T-helper 9 cell (primary cell): ENCODE data around the gene FAM53B.
"Not testable (repeated sequence)": the region's sequence is repeated elsewhere in the genome, so short reads cannot be mapped to it uniquely, and the experiment has no call there.

Experiments used
- DNase-seq: peaks from one replicate; pipeline ENCODE4 v3.0.0-alpha.2; 2020
- total RNA-seq, 2 donors: gene quantifications; one replicate each; lab custom pipeline; 2026; lab: John Stamatoyannopoulos, UW

Gene FAM53B, protein sequence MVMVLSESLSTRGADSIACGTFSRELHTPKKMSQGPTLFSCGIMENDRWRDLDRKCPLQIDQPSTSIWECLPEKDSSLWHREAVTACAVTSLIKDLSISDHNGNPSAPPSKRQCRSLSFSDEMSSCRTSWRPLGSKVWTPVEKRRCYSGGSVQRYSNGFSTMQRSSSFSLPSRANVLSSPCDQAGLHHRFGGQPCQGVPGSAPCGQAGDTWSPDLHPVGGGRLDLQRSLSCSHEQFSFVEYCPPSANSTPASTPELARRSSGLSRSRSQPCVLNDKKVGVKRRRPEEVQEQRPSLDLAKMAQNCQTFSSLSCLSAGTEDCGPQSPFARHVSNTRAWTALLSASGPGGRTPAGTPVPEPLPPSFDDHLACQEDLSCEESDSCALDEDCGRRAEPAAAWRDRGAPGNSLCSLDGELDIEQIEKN
- total RNA-seq = 100 to 101 reads per million in 2 donors

DNA sequence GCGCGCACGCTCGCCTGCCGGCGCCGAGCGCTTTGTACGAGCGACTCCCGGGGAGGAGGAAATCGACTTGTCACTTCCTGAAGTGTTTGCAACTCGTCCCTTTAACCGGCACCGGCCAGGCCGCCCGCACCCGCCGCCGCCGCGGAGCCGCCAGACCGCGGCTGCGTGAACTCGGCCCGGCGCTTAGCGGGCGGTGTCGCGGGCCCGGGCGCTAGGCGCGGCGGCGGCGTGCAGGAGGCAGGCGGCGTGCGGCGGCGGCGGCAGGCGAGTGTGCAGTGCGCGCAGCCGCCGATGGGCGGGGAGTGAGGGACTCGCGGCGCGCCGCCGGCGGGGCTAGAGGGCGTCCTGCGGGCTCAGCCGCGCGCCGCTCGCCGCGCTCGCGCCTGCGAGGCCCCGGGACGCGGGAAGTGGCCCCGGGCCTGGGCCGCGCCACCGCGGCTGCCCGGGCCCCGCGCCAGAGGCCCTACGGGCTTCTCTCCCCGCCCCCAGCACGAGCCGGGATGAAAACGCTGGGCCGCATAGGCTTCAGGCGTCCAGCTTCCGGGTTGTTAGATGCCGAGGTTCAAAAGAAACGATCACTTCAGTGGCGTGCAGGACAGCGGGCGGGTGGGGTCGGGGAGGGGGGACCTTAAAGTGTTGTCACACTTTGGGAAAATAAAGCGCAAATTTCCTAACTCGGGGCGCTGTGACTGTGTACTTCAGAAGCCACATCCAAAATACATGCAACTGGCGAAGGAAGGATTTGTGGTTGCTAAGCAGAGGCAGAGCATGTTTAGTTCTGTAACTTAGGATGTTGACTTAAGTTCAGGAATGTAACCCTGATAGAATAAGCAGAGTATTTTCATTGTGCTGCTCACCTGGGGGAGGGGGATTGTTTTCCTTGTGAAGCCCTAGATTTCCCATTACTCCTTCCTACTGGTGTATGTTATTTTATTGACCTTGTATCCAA is at the start of gene FAM53B:
Gene FAM53B, minus strand, starts transcription at position 277 of the 949 bp plus-strand sequence. CDS start 37,665 bp downstream, outside the sequence.
- peak; percentile 73 for DNase-seq

DNA sequence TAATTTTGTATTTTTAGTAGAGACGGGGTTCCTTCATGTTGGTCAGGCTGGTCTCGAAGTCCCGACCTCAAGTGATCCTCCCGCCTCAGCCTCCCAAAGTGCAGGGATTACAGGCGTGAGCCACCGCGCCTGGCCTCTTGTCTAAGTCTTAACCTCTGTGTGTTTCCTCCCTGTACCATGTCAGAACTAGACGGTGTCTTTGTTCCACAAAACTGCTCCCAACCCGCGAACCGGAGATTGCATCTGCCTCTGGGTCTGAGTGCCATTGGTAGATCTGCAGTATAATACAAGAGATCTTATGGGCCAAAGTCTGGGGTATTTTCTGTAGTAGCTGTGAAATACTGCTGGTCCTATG is 48.8 kb upstream of the FAM53B start:
- no peak for DNase-seq

DNA sequence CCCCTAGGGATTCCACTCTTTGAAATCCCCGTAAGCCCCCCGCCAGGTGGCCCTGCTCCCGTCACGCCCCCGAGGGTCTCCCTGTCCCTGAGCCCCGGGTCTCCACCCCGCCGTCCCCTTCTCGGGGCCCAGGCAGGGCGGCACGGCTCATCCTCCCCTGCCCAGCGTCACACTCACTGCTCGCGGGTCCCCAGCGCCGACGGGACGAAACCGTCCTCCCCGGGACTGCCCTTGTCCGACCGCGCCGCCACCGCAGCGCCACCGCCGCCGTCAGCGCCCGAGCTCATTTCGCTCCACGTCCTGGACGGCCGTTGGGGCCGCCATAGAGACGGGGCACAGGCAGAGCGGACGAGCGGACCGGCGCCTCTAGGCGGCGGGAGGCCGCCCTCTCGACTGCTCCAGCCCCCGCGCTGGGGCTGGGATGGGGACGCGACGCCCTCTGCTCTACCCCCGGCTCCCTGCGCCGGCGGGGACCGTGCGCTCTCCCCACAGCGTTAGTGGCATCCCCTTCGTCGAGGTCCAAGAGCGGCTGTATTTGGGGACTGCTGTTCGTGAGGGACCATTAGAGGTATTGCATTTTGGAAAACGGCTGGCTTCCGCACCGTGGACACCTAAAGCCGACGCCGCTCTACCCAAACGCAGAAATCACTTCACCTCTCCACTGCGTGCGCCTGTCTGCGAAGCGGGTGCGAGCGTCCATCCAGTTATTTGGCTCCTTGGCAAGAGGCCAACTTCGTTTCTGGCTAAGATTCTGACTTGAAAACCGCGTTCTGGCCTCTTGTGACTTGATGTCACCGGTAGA is 47.6 kb upstream of the FAM53B start, which contains the start of gene EEF1AKMT2:
Gene EEF1AKMT2, minus strand, starts transcription at position 341 of the 802 bp plus-strand sequence. Its CDS starts 54 bp downstream, at position 287.
- DNase-seq = peak; percentile 71

DNA sequence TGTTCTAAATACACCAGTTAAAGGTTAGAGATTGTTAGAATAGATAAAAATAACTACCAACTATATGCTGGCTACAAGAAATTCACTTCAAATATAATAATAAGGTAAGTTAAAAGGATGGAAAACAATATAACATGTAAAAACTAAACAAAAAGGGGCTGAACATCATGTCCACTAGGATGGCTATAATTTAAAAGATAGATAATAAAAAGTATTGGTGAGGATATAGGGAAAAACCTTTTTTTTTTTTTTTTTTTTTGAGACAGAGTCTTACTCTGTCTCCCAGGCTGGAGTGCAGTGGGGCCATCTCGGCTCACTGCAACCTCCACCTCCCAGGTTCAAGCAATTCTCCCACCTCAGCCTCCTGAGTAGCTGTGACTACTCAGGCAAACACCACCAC is 38.7 kb upstream of the FAM53B start:
- DNase-seq = not testable (repeated sequence)

DNA sequence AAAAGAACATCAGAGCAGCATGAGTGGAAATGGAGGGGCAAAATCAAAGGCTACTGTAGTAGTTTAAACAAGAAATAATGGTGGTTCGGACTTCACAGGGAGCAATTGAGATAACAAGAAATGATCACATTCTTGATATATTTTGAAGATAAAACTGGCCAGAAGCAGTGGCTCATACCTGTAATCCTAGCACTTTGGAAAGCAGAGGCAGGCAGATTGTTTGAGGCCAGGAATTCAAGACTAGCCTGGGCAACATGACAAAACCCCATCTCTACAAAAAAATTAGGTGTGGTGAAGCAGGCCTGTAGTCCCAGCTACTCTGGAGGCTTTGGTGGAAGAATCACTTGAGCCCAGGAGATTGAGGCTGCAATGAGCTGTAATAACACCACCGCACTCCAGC is 24.6 kb upstream of the FAM53B start:
- no peak for DNase-seq

DNA sequence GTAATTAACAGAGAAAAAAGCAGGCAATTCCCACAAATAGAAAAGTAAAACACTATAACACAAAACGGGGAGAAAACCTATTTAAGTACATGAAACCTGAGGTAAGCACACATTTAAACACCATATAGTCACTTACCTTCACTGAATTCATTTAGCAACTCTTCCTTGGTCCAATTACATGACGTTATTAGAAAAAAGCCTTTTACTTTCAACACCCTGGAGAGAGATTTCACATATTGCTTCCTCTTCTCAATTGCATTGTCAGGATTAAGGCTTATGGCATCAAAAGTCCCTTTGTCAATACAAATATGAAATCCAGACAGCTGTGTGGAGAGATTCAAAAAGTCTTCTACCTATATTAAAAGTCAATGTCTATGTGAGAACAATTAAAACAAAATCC is 21.1 kb upstream of the FAM53B start:
- no peak for DNase-seq

DNA sequence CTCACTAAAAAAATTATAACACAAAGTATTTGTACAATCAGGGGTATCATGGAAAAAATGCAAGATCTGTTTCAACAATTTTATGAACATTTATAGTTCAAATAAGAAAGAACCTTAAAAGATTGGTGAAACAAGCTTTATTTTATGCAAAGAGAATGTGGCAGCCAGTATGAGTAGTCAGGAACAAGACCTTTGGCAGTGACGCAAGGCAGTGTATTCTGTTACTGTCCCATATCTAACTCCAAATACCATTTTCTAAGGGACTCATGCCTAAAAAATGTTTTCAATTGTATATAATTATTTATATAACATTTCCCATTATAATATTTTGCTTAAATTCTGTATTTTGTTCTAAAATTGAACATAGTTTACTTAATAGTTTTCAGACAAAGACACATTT is 19.1 kb upstream of the FAM53B start:
- DNase-seq = no peak

DNA sequence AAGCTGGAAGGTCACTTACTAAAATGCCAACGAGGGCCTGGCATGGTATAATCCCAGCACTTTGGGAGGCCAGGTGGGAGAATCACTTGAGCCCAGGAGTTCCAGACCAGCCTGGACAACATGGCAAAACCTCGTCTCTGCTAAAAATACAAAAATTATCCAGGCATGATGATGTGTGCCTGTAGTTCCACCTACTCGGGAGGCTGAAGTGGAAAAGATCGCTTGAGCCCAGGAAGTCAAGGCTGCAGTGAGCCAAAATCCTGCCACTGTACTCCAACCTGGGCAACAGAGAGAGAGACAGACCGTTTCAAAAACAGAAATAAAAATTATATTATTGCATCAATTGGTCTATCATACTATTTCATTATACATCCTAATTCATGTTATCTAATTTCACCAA is 18.1 kb upstream of the FAM53B start:
- no peak for DNase-seq

DNA sequence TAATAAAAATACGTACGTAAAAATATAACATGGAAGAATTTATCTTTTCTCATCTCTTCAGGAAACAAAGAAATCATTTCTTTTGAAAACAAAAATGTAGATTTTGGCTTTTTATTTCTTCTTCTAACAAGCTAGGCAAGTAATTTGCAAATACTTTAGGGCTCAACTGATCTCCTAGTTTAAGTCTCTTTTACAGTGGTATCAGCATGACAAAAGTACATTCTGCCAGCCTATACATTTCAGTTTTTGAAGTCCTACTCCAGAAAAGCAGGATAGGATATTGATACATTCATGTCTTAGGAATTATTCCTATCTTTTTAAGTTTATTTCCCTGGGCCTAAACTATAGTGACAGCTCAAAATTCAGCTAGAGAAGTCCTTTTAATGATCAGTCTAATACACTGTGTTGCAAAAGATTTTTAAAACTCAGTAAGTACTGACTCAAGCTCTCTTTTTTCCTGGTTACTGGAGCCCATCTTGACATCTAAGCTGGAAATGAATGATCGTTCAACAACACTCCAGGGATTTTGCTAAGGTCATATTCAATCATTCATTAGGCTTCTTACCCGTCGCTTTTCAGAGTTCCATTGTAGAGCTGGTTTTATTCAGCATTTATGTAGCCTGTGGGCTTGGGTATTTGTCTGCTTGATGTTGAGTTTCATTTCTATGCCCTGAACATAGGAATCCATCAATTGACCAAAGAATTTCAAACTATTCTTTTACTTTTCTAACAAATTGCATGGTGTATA is 12.2 kb upstream of the FAM53B start:
- DNase-seq = no peak

DNA sequence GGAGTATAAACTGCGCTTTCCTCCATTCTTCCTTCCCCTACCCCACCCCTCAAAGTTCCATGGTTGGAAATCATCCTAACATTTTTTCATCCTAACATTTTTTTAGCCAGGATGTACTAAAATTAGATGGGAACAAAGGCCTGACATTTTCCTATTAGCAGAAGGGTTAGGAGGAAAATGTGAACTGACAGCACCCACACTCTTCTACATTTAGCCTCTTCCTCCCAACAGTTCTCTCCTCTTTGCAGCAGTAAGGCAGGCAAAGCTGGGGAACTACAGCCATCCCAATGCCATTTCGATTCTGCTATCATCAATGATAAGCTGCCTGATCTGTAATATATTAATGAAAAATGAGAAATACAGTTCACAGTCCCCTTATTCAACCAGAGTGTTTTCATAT is 11.4 kb upstream of the FAM53B start:
- no peak for DNase-seq

DNA sequence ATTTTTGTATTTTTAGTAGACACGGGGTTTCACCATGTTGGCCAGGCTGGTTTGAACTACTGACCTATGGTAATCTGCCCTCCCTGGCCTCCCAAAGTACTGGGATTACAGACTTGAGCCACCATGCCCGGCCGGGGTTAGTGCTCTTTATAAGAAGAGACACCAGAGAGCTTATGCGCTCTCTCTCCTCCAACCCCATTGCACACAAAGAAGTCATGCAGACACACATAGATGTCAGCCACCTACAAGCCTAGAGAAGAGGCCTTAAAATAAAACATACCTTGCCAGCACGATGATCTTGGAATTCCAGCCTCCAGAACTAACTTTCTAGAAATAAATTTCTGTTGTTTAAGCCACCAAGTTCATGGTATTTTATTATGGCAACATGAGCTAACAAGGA is 10.0 kb upstream of the FAM53B start:
- no peak for DNase-seq

DNA sequence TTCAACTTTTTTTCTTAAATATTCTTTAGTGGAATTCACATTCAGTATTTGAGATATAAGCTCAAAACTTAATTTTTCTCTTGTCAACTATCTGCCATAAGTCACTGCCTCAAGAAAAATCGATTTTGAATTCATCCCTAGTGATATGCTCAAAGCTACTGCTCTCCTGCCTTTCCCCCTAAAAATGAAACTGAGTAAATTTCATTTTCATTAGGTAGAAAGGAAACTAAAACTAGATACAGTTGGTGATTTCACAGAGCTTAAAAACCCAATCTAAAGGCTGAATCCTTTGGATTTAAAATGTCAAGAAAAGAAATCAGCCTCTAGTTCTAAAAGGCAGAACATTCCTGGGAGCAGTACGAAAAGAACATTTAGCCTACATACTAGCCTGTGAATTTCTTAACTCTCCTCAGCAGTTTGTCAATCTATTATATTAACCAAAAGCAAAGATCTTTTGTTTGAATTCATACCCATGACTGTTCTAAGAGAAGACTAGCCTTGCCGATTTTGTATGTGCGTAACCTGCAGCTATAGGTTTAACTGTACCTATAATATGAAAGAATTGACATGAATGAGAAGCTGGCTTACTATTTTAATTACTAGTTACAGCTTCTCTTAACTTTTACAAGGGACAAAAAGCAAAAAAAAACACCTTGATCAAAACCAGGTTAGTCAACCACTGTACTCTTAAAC is 4.9 kb upstream of the FAM53B start:
- no peak for DNase-seq

DNA sequence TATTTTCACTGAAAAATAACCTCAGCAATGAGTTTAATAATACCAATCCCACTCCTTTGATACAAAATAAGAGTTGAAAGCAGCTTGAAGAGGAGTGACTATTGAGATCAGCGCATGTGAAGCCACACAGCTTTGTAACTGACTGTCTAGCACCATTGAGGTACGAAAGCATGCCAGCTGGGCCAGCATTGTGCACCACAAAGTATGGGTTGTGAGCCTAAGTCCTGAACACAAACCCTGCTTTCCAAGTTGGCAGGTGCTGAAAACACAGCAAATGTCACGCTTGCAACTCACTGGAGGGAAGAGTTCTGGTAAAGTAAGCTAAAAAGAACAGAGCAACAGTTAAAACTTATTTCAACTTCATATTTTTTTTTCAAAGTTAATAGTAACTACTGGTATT is 4.0 kb upstream of the FAM53B start:
- DNase-seq = no peak

DNA sequence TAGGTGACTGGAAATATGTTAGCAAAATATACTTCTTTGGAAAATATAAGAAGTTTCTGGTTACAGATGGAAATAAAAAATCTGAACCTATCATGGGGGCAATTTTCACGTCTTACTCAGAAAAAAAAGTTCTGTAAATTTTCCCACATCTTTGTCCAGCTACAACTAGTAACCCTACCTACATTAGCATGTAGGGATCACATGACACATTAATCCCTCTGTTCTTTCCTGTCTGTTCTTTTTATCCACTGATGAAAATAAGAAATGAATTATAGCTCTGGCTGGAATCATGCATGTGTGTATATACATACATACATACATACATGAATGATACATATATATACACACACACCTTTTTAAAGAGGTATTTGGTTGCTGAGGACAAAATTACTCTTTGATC is 3.6 kb upstream of the FAM53B start:
- DNase-seq = no peak

DNA sequence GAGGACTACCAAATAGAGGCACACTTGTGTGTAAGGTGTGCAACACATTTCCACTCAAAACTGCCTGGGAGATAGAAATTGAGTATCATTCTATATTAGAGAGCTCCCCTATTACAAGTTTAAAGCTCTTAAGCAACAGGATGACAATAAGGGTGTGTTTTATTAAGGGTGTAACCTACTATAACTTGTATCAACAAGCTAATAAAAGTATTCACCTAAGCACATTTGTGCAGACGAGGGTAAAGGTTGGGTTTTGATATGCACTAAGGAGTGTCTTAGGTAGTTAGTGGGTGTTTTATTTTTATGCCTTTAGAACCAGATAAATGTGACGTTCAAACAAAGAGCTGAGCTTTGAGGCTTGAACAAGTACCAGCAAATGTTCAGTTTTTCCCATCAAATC is 2.8 kb upstream of the FAM53B start:
- DNase-seq = no peak

DNA sequence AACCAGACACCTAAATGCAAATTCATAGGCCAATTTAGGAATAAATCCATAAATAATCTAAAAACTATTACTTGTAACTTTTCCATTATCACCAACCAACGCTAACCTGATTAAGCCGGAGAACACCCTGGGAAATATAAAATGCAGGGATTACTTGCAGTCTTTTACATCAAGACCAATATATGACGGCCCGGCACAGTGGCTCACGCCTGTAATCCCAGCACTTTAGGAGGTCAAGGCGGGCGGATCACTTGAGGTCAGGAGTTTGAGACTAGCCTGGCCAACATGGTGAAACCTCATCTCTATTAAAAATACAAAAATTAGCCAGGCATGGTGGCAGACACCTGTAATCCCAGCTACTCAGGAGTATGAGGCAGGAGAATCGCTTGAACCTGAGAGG is 2.3 kb upstream of the FAM53B start:
- not testable (repeated sequence) for DNase-seq

DNA sequence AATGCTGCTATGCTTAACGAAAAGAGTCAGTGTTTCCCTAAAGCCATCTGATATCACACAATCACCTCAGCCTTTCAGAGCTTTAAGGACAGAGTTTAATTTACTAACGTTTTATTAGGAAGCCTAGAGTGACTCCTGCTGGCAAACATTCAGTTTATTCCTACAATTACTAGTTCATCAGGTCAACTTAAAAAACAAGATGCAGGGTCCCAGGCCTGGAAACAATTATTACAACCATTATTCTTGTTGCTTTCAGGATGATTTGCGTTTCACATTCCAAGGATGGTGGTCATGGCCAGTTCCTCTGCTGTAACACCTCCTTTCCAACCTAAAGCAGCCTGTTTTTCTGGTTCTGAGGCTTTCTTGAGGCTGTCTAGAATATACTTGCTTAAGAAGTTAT is 1.5 kb upstream of the FAM53B start:
- DNase-seq = no peak

DNA sequence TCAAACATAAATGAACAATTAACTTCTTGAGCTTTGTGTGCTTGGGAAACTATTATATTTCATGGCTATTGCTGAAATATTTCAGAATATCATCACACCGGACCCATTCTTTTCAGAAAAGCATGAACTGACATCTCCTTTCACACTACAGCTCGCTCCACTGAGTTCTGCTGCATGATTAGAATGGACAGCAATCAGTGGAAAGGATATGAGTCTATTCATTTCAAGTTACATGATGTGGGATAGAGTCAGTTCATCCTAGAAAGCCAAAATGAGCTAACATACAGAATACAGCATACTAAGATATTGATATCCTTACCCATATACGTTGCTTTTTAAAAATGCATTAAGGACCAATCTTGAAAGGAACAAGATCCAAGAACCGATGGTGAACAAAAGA is 1.1 kb upstream of the FAM53B start:
- no peak for DNase-seq

DNA sequence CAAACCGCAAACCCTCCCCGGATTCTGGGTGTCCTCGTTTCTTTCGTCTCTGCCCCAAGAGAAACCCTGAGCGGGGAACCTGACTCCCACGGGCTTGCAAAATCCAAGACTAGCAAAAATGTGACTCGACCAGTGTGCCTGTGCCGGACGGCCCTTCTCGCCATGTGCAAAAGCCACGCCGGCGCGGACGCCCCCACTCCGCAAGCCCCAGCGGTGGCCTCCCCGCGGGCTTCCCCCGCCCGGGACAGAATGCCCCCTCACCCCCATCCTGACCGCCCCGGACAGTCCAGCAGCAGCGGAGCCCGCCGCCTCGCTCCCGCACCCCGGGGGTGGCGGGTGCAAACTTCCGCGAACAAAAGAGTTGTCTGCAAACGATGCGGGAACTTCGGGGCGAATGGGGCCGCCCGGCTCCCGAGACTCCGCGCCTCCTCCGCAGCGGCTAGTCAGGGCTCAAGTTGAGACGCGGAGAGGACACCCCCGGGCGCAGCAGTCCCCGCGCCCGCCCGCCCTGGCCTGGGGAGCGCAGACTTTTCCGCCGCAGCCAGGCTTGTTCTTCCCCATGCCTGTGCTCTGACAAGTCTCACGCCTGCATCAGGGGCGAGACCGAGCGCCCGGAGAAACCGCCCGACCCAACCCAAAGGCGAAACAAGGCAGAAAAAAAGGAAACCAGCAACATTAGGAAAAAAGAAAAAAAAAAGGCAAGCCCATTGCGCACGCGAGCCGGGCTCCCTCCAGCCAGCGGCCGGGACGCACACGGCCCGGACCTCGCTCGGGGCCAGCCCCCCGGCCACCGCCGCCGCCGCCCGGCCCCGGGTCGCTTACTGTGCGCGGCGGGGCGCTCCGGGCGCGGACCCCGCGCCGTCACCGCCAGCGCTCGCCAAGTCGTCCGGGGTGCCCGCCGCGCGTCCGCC is 732 bp downstream of the FAM53B start:
- DNase-seq = no peak
